Stimulated activated CD8-positive, alpha-beta memory T cell treated with anti-CD3 and anti-CD28 coated beads, Interleukin-7, amount 100 ng/mL, for 24 hours (primary cell): ENCODE results near the gene PTPRT.

Source experiments
- DNase-seq: peaks from one replicate; pipeline ENCODE4 v3.0.0-alpha.2; 2020; ENCODE audit warnings: low read depth

Gene PTPRT

GRCh38 chr20:42461965-42462593, 727.6 kb downstream of the PTPRT start:
- DNase-seq, result no peak

GRCh38 chr20:42461291-42461690, 728.4 kb downstream of the PTPRT start:
- DNase-seq, result no peak

GRCh38 chr20:42447270-42447669, 742.4 kb downstream of the PTPRT start:
- DNase-seq, result no peak

GRCh38 chr20:42444799-42445198, 744.9 kb downstream of the PTPRT start:
- no peak for DNase-seq

GRCh38 chr20:42443200-42443599, 746.5 kb downstream of the PTPRT start:
- no peak for DNase-seq

GRCh38 chr20:42442716-42443115, 747.0 kb downstream of the PTPRT start:
- no peak for DNase-seq

- DNase-seq, result no peak
These were observed 747.8 kb downstream of the PTPRT start for GRCh38 chr20:42441864-42442331.

GRCh38 chr20:42441196-42441863, 748.4 kb downstream of the PTPRT start:
- DNase-seq, result no peak

- no peak for DNase-seq
These were observed 754.5 kb downstream of the PTPRT start for GRCh38 chr20:42435230-42435629.

GRCh38 chr20:42432496-42433334, 757.0 kb downstream of the PTPRT start:
- no peak for DNase-seq

GRCh38 chr20:42430598-42430997, 759.1 kb downstream of the PTPRT start:
- DNase-seq, result no peak

GRCh38 chr20:42429761-42430458, 759.8 kb downstream of the PTPRT start:
- DNase-seq, result no peak

GRCh38 chr20:42419814-42420532, 769.7 kb downstream of the PTPRT start:
- no peak for DNase-seq

- DNase-seq, result no peak
These were observed 782.9 kb downstream of the PTPRT start for GRCh38 chr20:42406826-42407225.

- no peak for DNase-seq
These were observed 787.3 kb downstream of the PTPRT start for GRCh38 chr20:42402455-42402854.

GRCh38 chr20:42401613-42402012, 788.1 kb downstream of the PTPRT start:
- DNase-seq, result no peak

GRCh38 chr20:42399802-42400201, 789.9 kb downstream of the PTPRT start:
- no peak for DNase-seq

- DNase-seq, result no peak
These were observed 797.3 kb downstream of the PTPRT start for GRCh38 chr20:42392442-42392841.

GRCh38 chr20:42391807-42392206, 797.9 kb downstream of the PTPRT start:
- DNase-seq, result no peak

GRCh38 chr20:42380287-42380686, 809.4 kb downstream of the PTPRT start:
- DNase-seq, result no peak

GRCh38 chr20:42379385-42379784, 810.3 kb downstream of the PTPRT start:
- DNase-seq, result no peak

- no peak for DNase-seq
These were observed 810.9 kb downstream of the PTPRT start for GRCh38 chr20:42378826-42379225.
